Glutamatergic neuron (in vitro differentiated cells): ENCODE data around the gene PDCL3. TPM values are rescaled to one million over a fixed set of nuclear protein-coding genes. Genes with fewer than 3 reads are reported as not detected.

ENCODE experiments used
- DNase-seq: peaks from one replicate; pipeline ENCODE4 v3.0.0; 2022
- H3K27ac Mint-ChIP-seq: one replicate; pipeline ENCODE4 v1.8.0; 2020; ENCODE audit warnings: mild to moderate bottlenecking, mixed read lengths, inconsistent platforms; ENCODE audit not compliant: unreplicated experiment
- H3K27me3 Mint-ChIP-seq: one replicate; pipeline ENCODE4 v1.8.0; 2020; ENCODE audit warnings: mild to moderate bottlenecking, moderate library complexity, mixed read lengths, inconsistent platforms; ENCODE audit not compliant: unreplicated experiment
- H3K36me3 Mint-ChIP-seq: one replicate; pipeline ENCODE4 v1.8.0; 2020; ENCODE audit warnings: mild to moderate bottlenecking, mixed read lengths, inconsistent platforms; ENCODE audit not compliant: unreplicated experiment
- H3K4me1 Mint-ChIP-seq: one replicate; pipeline ENCODE4 v1.8.0; 2020; ENCODE audit warnings: mild to moderate bottlenecking, low read depth, mixed read lengths, inconsistent platforms; ENCODE audit not compliant: unreplicated experiment
- H3K4me3 Mint-ChIP-seq: one replicate; pipeline ENCODE4 v1.8.0; 2020; ENCODE audit warnings: mild to moderate bottlenecking, mixed read lengths, inconsistent platforms; ENCODE audit not compliant: unreplicated experiment
- H3K9me3 Mint-ChIP-seq: one replicate; pipeline ENCODE4 v1.8.0; 2020; ENCODE audit warnings: mild to moderate bottlenecking, moderate library complexity, mixed read lengths, inconsistent platforms; ENCODE audit not compliant: unreplicated experiment
- CTCF ChIP-seq: fragments of 200-600 bp; sonication (generic); IDR thresholded peaks from one replicate; pipeline ENCODE4 v1.5.0; 2021; ENCODE audit not compliant: partially characterized antibody, unreplicated experiment
- total RNA-seq: library from RNA; stranded (reverse); fragmentation: NEBNext Ultra II Directional; extraction: Animal tissue kit (Norgen Biotek cat#: 25700); gene quantifications from one replicate; pipeline ENCODE4 v1.2.1, GENCODE V29; 2021; ENCODE audit not compliant: unreplicated experiment

PDCL3 gene
- total RNA-seq, 1 donor from 2014 or later: 24.9 TPM

- Mint-ChIP-seq H3K4me1 (no peaks in the 10 kb centered on the region), H3K36me3 (peaks cover 9% of the 10 kb centered on the region), H3K9me3 (no peaks in the 10 kb centered on the region), H3K27me3 (peaks cover 5% of the 10 kb centered on the region), H3K27ac (no peak overlapping the region), H3K4me3 (no peak overlapping the region)
- DNase-seq: no peak
- no peak for TF ChIP-seq CTCF
These were observed 61.7 kb downstream of the PDCL3 start for GRCh38 chr2:100624536-100624935.

DNA sequence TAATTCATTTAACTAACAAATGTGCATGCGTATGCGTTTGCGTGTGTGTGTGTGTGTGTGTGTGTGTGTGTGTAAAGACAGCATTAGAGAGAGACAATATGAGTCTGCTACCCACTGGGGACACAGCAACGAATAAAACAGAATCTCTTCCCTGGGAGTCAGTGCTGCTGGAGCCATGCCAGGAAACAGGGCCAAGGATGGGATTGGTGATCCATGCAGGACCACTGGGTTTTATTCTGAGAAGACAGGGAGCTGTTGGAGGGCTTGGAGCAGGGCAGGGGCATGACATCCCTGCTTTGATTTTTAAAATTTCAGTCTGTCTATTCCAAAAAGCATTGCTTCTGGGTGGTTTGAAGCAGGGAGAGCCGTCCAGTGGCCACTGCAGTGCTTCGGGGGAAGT, 62.9 kb downstream of the PDCL3 start:
- Mint-ChIP-seq H3K27me3 (peaks cover 4% of the 10 kb centered on the region), H3K4me3 (no peak overlapping the region), H3K9me3 (no peaks in the 10 kb centered on the region), H3K4me1 (no peaks in the 10 kb centered on the region), H3K36me3 (peaks cover 6% of the 10 kb centered on the region), H3K27ac (no peak overlapping the region)
- DNase-seq: no peak
- TF ChIP-seq CTCF: no peak

Other genes with a start within 250 kb of the PDCL3 start
- 1.3 TPM for gene LONRF2, start 240.5 kb upstream of the PDCL3 start, total RNA-seq
- 25.0 TPM for gene CHST10, start 145.3 kb upstream of the PDCL3 start, total RNA-seq
- gene NMS, start 92.5 kb upstream of the PDCL3 start, total RNA-seq: not detected